Body of pancreas (tissue), 4 donors: Measurements from ENCODE around the gene KCNN3. TPM values are rescaled to one million over a fixed set of nuclear protein-coding genes. Genes with fewer than 3 reads are reported as not detected.

Experiments
- ATAC-seq: fragments of 150-250 bp; one replicate; pipeline ENCODE4 v1.9.1; 2016
- DNase-seq, 4 donors: peaks; one replicate each; pipeline ENCODE4 v3.0.0-alpha.2; 2019
- H3K27ac ChIP-seq, 4 donors: fragments of 200-600 bp; sonication (generic); 1 replicate in 3 of 4; 2 replicates in 1 of 4; pipeline versions ENCODE4 v1.5.1 to v1.6.1; 2016 to 2019; ENCODE audit warnings: mild to moderate bottlenecking in 1 of 4, mixed read lengths in 1 of 4, moderate library complexity in 1 of 4
- H3K27me3 ChIP-seq, 2 donors: fragments of 200-600 bp; sonication (generic); one replicate each; pipeline ENCODE4 v1.6.0; 2016; ENCODE audit warnings: mild to moderate bottlenecking in 1 of 2
- H3K36me3 ChIP-seq, 2 donors: fragments of 200-600 bp; sonication (generic); replicated peaks in 1 of 2; 2 replicates each; pipeline ENCODE4 v1.5.1; 2016; ENCODE audit warnings: low read depth in 2 of 2; ENCODE audit not compliant: insufficient read depth in 1 of 2
- H3K4me1 ChIP-seq: fragments of 200-600 bp; sonication (generic); one replicate; pipeline ENCODE4 v1.6.0; 2016
- H3K4me3 ChIP-seq, 2 donors: fragments of 200-600 bp; sonication (generic); 1 replicate in 1 of 2; 2 replicates in 1 of 2; pipeline ENCODE4 v1.5.1; 2016 to 2019
- H3K9me3 ChIP-seq, 3 donors: fragments of 200-600 bp; sonication (generic); 1 replicate in 2 of 3; 2 replicates in 1 of 3; pipeline ENCODE4 v1.5.1; 2016
- POLR2A ChIP-seq, 3 donors: fragments of 450-650 bp; IDR thresholded peaks; one replicate each; pipeline ENCODE4 v1.6.1; 2016; ENCODE audit warnings: antibody characterized with exemption in 3 of 3, mild to moderate bottlenecking in 2 of 3
- WGBS, 2 donors: methylation state at CpG; one replicate each; pipeline ENCODE4 v1.1.5; 2017; 5-methylcytosine and 5-hydroxymethylcytosine counted together
- intact Hi-C: fragments of 100-400 bp; cut with DNase I; formaldehyde crosslinking; loops from one replicate; pipeline ENCODE4 v1.15.1; 2023
- total RNA-seq, 2 donors: library from RNA; depleted of rRNA; stranded (reverse); fragments of >200 nt; gene quantifications; one replicate each; pipeline ENCODE4 v1.1.0, GENCODE V29; 2016
- TF ChIP-seq, protein P1 (sequence below), 7 experiments: fragments of 450-650 bp in 4 of 7; fragments of 200-600 bp in 3 of 7; sonication (generic) in 3 of 7; IDR thresholded peaks; one replicate each; pipeline ENCODE4 v1.5.1; 2016 to 2019; ENCODE audit warnings: antibody characterized with exemption in 7 of 7

Gene KCNN3
- total RNA-seq, 2 donors from 2014 or later = 0.33 to 1.6 TPM

GRCh38 chr1:154846565-154847442 lies 23.3 kb downstream of the KCNN3 start:
- intact Hi-C loops = no loop called here
- ATAC-seq (no peak), DNase-seq (no peak)
- Histone ChIP-seq H3K36me3 (no peaks in the 10 kb centered on the region), H3K4me1 (no peaks in the 10 kb centered on the region), H3K4me3 (no peak overlapping the region), H3K27ac (no peak overlapping the region), H3K27me3 (no peaks in the 10 kb centered on the region), H3K9me3 (no peaks in the 10 kb centered on the region)
- TF ChIP-seq, protein P1, sequence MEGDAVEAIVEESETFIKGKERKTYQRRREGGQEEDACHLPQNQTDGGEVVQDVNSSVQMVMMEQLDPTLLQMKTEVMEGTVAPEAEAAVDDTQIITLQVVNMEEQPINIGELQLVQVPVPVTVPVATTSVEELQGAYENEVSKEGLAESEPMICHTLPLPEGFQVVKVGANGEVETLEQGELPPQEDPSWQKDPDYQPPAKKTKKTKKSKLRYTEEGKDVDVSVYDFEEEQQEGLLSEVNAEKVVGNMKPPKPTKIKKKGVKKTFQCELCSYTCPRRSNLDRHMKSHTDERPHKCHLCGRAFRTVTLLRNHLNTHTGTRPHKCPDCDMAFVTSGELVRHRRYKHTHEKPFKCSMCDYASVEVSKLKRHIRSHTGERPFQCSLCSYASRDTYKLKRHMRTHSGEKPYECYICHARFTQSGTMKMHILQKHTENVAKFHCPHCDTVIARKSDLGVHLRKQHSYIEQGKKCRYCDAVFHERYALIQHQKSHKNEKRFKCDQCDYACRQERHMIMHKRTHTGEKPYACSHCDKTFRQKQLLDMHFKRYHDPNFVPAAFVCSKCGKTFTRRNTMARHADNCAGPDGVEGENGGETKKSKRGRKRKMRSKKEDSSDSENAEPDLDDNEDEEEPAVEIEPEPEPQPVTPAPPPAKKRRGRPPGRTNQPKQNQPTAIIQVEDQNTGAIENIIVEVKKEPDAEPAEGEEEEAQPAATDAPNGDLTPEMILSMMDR (IDR thresholded peaks at IDR 0.05) = no peak
- no peak for TF ChIP-seq POLR2A (IDR thresholded peaks at IDR 0.05)
- WGBS, 2 donors = 70 to 71% methylated on average over 18 to 19 of the region's 19 CpGs

GRCh38 chr1:154845879-154846278 lies 24.2 kb downstream of the KCNN3 start:
- ATAC-seq (no peak), DNase-seq (no peak)
- 48 to 66% methylated on average over 6 of the region's 6 CpGs for WGBS, 2 donors
- Histone ChIP-seq H3K4me3 (no peak overlapping the region), H3K27me3 (no peaks in the 10 kb centered on the region), H3K27ac (no peak overlapping the region), H3K9me3 (no peaks in the 10 kb centered on the region), H3K4me1 (no peaks in the 10 kb centered on the region), H3K36me3 (no peaks in the 10 kb centered on the region)
- intact Hi-C loops = no loop called here
- TF ChIP-seq POLR2A (IDR thresholded peaks at IDR 0.05) = no peak
- TF ChIP-seq, protein P1 (IDR thresholded peaks at IDR 0.05) = no peak

DNA sequence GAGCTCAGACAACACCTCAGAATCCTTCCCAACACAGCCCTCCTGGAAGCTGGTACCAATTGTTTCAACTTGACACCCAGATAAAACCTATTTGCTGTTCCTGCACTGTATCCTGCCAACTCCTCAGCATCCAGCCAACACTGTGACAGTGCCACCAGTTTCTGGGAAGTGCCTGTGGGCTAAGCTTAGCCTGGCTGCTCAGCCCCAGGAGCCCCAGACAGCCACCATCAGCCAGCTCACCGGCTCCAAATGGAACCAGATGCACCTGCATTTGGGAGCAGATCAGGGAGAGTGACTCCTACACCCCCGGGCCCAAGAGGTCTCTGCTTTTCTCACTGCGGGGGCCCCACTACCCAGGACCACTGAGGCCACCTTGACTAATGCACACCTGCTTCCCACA lies 24.9 kb downstream of the KCNN3 start:
- no peak for TF ChIP-seq POLR2A (IDR thresholded peaks at IDR 0.05)
- TF ChIP-seq, protein P1 (IDR thresholded peaks at IDR 0.05) = no peak
- H3K36me3 ChIP-seq = no peaks in the 10 kb centered on the region
- H3K27ac ChIP-seq = no peak overlapping the region
- WGBS, 2 donors = 36% methylated on average over 3 of the region's 3 CpGs; no CpG with 5 or more reads in 1 of the 2 donors
- ATAC-seq (no peak), DNase-seq (no peak)
- H3K4me1 ChIP-seq = no peaks in the 10 kb centered on the region
- no peak overlapping the region for H3K4me3 ChIP-seq
- H3K27me3 ChIP-seq = no peaks in the 10 kb centered on the region
- intact Hi-C loops = no loop called here
- H3K9me3 ChIP-seq = no peaks in the 10 kb centered on the region

GRCh38 chr1:154844297-154844681 lies 25.8 kb downstream of the KCNN3 start:
- TF ChIP-seq, protein P1 (IDR thresholded peaks at IDR 0.05) = no peak
- no peak for TF ChIP-seq POLR2A (IDR thresholded peaks at IDR 0.05)
- no peaks in the 10 kb centered on the region for H3K9me3 ChIP-seq
- no peak for ATAC-seq
- intact Hi-C loops = no loop called here
- no peak overlapping the region for H3K27ac ChIP-seq
- H3K27me3 ChIP-seq = no peaks in the 10 kb centered on the region
- no peak for DNase-seq
- H3K4me1 ChIP-seq = no peaks in the 10 kb centered on the region
- no peaks in the 10 kb centered on the region for H3K36me3 ChIP-seq
- no peak overlapping the region for H3K4me3 ChIP-seq
- WGBS, 2 donors = 80 to 81% methylated on average over 10 of the region's 10 CpGs
